Thoracic aorta (tissue), 2 donors: ENCODE measurements around the gene TGFBR1. TPM values are rescaled to one million over a fixed set of nuclear protein-coding genes. Genes with fewer than 3 reads are reported as not detected.

Experiments used
- total RNA-seq, 2 donors: library from RNA; depleted of rRNA; stranded (reverse); fragments of >200 nt; gene quantifications; one replicate each; pipeline versions ENCODE4 v1.1.0 to v1.2.3, GENCODE V29; 2016

TGFBR1 gene
- total RNA-seq, 2 donors from 2014 or later, result 76.8 to 87.2 TPM

Other genes starting within 250 kb of the TGFBR1 start
- 10 to 100 TPM; 23.3 to 70.4 TPM for gene COL15A1, start 161.2 kb upstream of the TGFBR1 start, total RNA-seq
- gene ALG2, start 116.8 kb downstream of the TGFBR1 start, total RNA-seq, result 10 to 100 TPM; 19.8 to 49.2 TPM
- 10 to 100 TPM; 64.6 to 74.4 TPM for gene SEC61B, start 117.2 kb downstream of the TGFBR1 start, total RNA-seq